Dedifferentiated amniotic fluid mesenchymal stem cell (primary cell): ENCODE results near the gene GPC6.
A peak's percentile ranks its signal among the peaks of the same experiment; 100 is the strongest.

ENCODE experiments used
- DNase-seq: peaks from one replicate; pipeline ENCODE4 v3.0.0-alpha.2; 2016; ENCODE audit errors: extremely low spot score

The GPC6 gene

DNA sequence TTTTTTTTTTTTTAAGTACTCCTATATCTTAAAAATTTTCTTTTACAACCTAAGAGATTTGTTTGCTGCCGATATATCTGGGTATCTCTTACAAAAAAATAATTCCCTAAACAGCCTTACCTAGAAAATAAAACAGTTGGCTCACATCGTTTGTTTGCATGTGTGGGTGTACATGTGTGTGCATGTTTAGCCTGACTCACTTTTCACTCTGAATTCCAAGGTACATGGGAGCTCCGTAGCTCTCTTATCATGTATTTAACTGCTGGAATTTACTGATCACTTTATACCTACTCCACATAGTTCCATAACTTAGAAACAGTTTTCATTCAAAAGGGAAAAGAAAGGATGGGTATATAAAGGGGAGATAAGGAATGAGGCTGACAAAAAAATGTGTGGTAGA is 616.5 kb downstream of the GPC6 start:
- DNase-seq, result no peak

GRCh38 chr13:93847162-93847561 is 620.6 kb downstream of the GPC6 start:
- no peak for DNase-seq

DNA sequence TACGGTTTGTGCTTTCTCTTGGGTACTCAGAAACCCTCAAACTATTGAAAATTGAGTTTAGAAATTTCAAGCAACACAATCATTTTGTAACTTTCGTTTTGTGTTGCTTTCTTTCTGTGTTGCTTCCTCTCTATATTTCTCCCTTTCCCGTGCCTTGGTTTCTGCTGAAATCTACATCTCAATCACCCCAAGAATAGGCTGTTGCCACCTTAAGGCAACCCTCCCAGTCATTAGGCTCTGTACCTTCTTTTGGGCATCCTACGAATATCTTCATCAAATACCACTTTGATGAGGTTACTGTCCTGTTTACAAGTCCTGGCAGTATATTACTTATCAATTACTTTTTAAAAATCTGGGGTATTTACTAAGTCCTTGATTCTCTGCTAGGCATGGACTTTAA is 621.6 kb downstream of the GPC6 start:
- DNase-seq, result no peak

DNA sequence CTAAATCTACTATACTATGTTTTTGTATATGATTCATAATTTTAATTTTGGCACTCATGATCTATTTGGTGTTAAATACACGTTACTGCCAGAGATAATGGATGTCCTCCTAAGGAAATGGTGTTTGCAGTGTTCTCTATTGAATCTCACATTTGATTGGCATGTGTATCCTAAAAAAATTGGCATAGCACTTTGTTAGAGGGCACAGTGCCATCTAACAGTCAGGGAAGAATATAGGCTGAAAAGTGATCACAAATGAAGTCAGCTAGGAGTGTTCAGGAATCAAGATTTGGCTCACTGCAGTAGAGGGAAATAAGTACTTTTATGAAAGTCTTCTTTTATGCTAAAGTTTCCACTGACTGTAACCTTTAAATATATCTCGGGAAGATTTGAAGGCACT is 624.6 kb downstream of the GPC6 start:
- DNase-seq, result no peak

DNA sequence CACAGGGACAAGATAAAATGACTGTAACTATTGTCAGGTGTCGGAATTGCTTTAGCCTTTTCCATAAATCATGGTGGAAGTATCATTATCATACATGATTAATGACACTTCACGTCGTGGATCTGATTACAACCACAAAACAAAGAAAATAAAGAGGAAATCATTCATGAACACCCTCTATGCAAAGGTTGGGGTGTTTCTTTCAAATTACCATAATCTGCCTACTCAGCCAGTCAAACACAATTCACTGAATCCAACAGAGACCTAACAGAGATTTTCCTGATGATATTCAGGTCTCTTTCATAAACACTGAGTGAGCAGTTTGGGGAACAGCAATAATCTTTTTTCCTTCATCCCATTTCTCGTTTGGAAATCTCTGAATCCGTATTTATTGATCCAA is 627.3 kb downstream of the GPC6 start:
- no peak for DNase-seq

- no peak for DNase-seq
Measured at GRCh38 chr13:93857126-93857525, 630.5 kb downstream of the GPC6 start.

DNA sequence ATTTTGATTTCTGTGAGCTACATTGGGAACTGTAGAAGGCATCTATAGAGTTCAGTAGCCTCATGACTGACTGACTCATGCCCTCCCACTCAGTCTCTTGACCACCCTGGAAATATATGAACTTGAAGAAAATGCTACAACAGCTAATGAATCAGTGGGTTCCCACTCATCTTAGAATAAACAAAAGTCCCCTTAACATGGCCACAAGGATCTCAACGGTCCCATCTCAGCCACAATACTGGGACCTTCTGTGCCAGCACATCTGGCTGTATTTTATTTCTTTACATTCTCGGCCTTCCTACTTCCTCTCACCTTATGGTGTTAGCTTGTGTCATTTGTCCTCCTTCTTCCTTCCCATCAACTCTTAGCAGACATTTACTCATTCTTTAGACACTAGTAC is 633.1 kb downstream of the GPC6 start:
- DNase-seq, result no peak

- DNase-seq, result no peak
Measured at GRCh38 chr13:93861818-93862217, 635.2 kb downstream of the GPC6 start.

DNA sequence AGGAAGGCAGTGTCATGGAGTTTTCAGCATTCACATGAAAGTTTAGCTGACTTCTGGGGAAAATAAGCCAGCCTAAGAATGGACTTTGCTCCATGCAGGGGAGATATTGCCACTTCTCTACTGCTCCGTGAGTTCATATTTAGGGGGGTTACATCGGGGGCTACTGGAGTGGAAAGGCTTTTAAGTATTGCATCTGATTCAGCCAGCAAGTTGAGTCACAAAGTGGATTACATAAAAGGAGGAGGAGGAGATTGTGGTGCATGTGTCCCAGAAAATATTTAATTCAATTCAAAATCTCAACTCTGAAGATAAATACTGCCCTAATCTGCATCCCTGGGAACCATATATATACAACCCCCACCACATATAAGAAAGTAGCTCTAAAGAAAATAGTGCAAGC is 635.7 kb downstream of the GPC6 start:
- no peak for DNase-seq

GRCh38 chr13:93865235-93865634 is 638.6 kb downstream of the GPC6 start:
- DNase-seq, result no peak

- DNase-seq, result no peak
Measured at GRCh38 chr13:93867481-93867880, 640.9 kb downstream of the GPC6 start.

GRCh38 chr13:93872376-93872775 is 645.8 kb downstream of the GPC6 start:
- DNase-seq, result no peak

DNA sequence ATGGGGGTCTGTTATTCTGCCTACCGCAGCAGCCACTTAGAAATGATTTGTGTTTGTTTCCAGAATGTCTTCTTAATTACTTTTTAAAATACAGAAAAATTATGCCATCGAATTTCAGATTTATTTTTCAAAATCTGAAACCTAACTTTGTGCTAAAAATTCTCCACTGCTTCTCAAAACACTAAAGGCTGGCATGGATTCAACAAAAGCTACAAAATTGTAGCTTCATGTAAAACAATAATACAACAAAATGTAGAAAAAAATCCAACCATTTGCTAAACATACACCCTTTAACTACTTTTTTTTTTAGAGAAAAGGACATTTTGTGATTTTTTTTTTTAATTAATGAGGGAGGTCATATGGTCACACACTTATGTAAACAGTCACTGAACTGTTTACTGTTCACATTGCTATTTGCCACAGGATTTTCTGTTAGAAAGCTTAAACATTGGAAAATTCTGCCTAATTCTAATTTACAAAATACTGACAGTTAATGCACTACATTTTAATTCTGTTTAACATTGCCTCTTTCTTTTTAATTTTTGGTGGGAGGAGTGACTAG is 646.3 kb downstream of the GPC6 start:
- no peak for DNase-seq

DNA sequence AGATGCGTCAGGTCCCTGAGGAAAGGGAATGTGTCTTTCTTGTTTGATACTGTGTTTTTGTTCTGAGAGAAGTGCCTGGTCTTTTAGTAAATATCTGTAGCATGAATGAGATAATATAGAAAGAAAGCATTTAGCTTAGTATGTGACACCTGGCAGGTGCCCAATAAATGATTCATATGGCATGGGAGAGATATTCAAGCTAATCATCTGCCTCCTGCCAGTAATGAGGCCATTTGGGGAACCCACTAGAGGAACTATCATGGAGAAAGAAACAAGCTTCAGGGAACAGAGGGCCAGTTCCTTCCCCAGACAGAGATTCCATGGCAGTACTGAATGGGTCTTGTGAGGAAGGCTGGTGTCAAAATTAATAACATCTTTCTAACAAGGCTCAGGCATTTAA is 648.9 kb downstream of the GPC6 start:
- no peak for DNase-seq

- DNase-seq, result no peak
Measured at GRCh38 chr13:93876236-93876635, 649.6 kb downstream of the GPC6 start.

GRCh38 chr13:93878675-93879074 is 652.1 kb downstream of the GPC6 start:
- DNase-seq, result no peak

GRCh38 chr13:93881411-93881810 is 654.8 kb downstream of the GPC6 start:
- no peak for DNase-seq

- DNase-seq, result no peak
Measured at GRCh38 chr13:93882086-93882651, 655.6 kb downstream of the GPC6 start.

DNA sequence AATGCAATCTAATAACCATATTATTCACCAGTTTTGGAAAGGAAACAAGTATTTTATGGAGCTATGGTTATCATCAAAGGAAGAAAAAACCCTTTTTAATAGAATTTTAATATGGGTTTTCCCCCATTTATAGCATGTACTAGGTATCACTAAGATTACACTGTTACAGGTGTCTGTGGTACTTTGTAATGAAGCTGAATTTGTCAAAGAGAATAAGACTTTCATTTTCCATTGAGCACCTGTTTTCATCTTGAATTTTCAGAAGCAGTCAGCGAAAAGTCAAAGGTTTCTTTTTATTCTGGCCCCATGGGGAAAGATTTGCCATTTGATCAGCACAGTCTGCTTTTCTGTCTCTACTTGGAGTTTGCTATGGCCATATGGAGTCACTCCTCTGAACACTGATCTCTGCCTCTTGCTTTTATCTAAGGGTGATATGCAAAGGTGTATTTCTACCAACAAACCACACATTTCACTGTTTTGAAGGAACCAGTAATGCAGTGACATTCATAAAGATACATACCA is 662.9 kb downstream of the GPC6 start:
- DNase-seq, result no peak

GRCh38 chr13:93899981-93900380 is 673.4 kb downstream of the GPC6 start:
- no peak for DNase-seq

DNA sequence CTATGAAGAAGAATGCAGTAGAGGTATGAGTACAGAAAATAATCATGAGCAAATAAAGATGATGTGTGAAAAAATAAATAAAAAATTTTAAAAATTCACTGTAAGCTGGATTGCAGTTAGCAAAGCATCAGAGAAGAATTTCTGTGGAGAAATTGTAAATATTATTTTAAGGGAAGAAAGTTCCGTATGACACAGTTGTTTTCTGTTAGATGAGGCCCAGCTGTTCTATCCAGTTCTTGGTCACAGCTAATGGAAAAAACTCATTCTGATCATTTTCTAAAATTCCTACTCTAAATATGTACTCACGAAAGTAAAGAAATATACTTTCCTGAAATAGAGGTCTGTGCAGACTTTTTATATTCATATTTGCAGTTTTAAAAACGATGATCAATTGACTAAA is 674.1 kb downstream of the GPC6 start:
- DNase-seq, result peak; percentile 63

- DNase-seq, result no peak
Measured at GRCh38 chr13:93903909-93904308, 677.3 kb downstream of the GPC6 start.

GRCh38 chr13:93915269-93915809 is 688.7 kb downstream of the GPC6 start:
- peak; percentile 72 for DNase-seq
